Caco-2 (cell line): ENCODE data around the gene KIAA0930. TPM values are rescaled to one million over a fixed set of nuclear protein-coding genes. Genes with fewer than 3 reads are reported as not detected.

ENCODE experiments used
- BruUV-seq: library from RNA; stranded (reverse); fragments of 400-500 nt; replicated peaks from 2 replicates; lab custom pipeline; 2021; lab: Mats Ljungman, UMichigan
- CTCF ChIA-PET: fragments of 300-600 bp; sonication (Branson Sonifier 250); formaldehyde crosslinking; loops from one replicate; lab custom pipeline; 2022; ENCODE audit warnings: antibody characterized with exemption; lab: Charles Lee
- POLR2A ChIA-PET: fragments of 300-600 bp; sonication (Branson Sonifier 250); formaldehyde crosslinking; loops from one replicate; lab custom pipeline; 2022; ENCODE audit warnings: antibody characterized with exemption; lab: Charles Lee
- DNase-seq, 2 experiments: peaks; one replicate each; pipeline versions ENCODE4 v3.0.0 to v3.0.0-alpha.2; 2020 to 2022
- H3K27me3 ChIP-seq: replicated peaks from 2 replicates; pipeline ENCODE4 v1.6.0; 2011; ENCODE audit warnings: low read length; ENCODE audit not compliant: control insufficient read depth, insufficient read depth
- H3K36me3 ChIP-seq: 2 replicates; pipeline ENCODE4 v1.5.1; 2011; ENCODE audit warnings: low read length; ENCODE audit not compliant: control insufficient read depth, insufficient read depth
- H3K4me1 ChIP-seq: fragments of 250-450 bp; sonication (Bioruptor Pico); 2 replicates; pipeline ENCODE4 v1.5.1; 2020; ENCODE audit warnings: mild to moderate bottlenecking
- H3K4me3 ChIP-seq: 2 replicates; pipeline ENCODE4 v1.5.1; 2011; ENCODE audit warnings: low read depth, mild to moderate bottlenecking, control low read depth, low read length
- H3K9me3 ChIP-seq: fragments of 250-450 bp; sonication (Bioruptor Pico); 2 replicates; pipeline ENCODE4 v1.5.1; 2020; ENCODE audit warnings: mild to moderate bottlenecking, moderate library complexity
- H3K27ac Mint-ChIP-seq: one replicate; pipeline ENCODE4 v1.8.0; 2022; ENCODE audit warnings: mixed read lengths; ENCODE audit not compliant: unreplicated experiment
- H3K27me3 Mint-ChIP-seq: one replicate; pipeline ENCODE4 v1.8.0; 2022; ENCODE audit warnings: mixed read lengths; ENCODE audit not compliant: insufficient read depth, unreplicated experiment
- H3K36me3 Mint-ChIP-seq: one replicate; pipeline ENCODE4 v1.8.0; 2022; ENCODE audit warnings: mild to moderate bottlenecking, mixed read lengths; ENCODE audit not compliant: insufficient read depth, unreplicated experiment
- H3K4me1 Mint-ChIP-seq: one replicate; pipeline ENCODE4 v1.8.0; 2022; ENCODE audit warnings: low read depth, mixed read lengths; ENCODE audit not compliant: unreplicated experiment
- H3K4me3 Mint-ChIP-seq: one replicate; pipeline ENCODE4 v1.8.0; 2022; ENCODE audit warnings: mild to moderate bottlenecking, moderate library complexity, mixed read lengths; ENCODE audit not compliant: unreplicated experiment
- H3K9me3 Mint-ChIP-seq: one replicate; pipeline ENCODE4 v1.8.0; 2022; ENCODE audit warnings: mixed read lengths; ENCODE audit not compliant: unreplicated experiment
- CTCF ChIP-seq, 2 experiments: fragments of 200-600 bp in 1 of 2; IDR thresholded peaks; 1 replicate in 1 of 2; 2 replicates in 1 of 2; pipeline versions ENCODE4 v1.5.1 to v1.8.0; 2011 to 2022; ENCODE audit warnings: antibody characterized with exemption in 1 of 2, control low read depth in 1 of 2, inconsistent platforms in 1 of 2, low read depth in 1 of 2, low read length in 1 of 2, mild to moderate bottlenecking in 1 of 2, moderate library complexity in 1 of 2; ENCODE audit not compliant: insufficient read depth in 1 of 2, severe bottlenecking in 1 of 2, unreplicated experiment in 1 of 2
- intact Hi-C: fragments of 100-400 bp; cut with micrococcal nuclease; formaldehyde crosslinking; loops from one replicate; pipeline ENCODE4 v1.10.0; 2022; ENCODE audit not compliant: unreplicated experiment
- total RNA-seq: library from RNA; stranded (reverse); gene quantifications from 2 replicates; pipeline ENCODE4 v1.2.3, GENCODE V29; 2022

The KIAA0930 gene
- total RNA-seq, 1 experiment from 2014 or later = 34.7 TPM

GRCh38 chr22:45197606-45198462, 42.9 kb downstream of the KIAA0930 start:
- Histone ChIP-seq H3K4me3 (no peak overlapping the region), H3K9me3 (no peaks in the 10 kb centered on the region), H3K4me1 (peaks cover 28% of the 10 kb centered on the region), H3K36me3 (no peaks in the 10 kb centered on the region; the same call in 1 of the 2 replicates), H3K27me3 (no peaks in the 10 kb centered on the region)
- Mint-ChIP-seq H3K27ac (no peak overlapping the region), H3K36me3 (no peaks in the 10 kb centered on the region), H3K27me3 (no peaks in the 10 kb centered on the region), H3K4me1 (peaks cover 21% of the 10 kb centered on the region), H3K4me3 (no peak overlapping the region), H3K9me3 (no peaks in the 10 kb centered on the region)
- intact Hi-C loops = loop anchor here (10.0 kb wide), 1 partner anchor 93 kb away; no protein-coding TSS in a partner anchor
- no peak for TF ChIP-seq CTCF (IDR thresholded peaks at IDR 0.05; ENCODE audit: insufficient read depth in 1 of 2, low read depth in 1 of 2, low read length in 1 of 2, severe bottlenecking in 1 of 2, unreplicated experiment in 1 of 2)
- ChIA-PET CTCF (no interaction called here), POLR2A (no interaction called here)
- BruUV-seq = no TSS peak
- DNase-seq = no peak

GRCh38 chr22:45196926-45197605, 43.6 kb downstream of the KIAA0930 start:
- peaks cover 28% of the 10 kb centered on the region for H3K4me1 Mint-ChIP-seq
- BruUV-seq = no TSS peak

More at GRCh38 chr22:45196926-45197605, 43.6 kb downstream of the KIAA0930 start:
- H3K27me3 Mint-ChIP-seq = no peaks in the 10 kb centered on the region
- H3K9me3 Mint-ChIP-seq = no peaks in the 10 kb centered on the region
- H3K4me1 ChIP-seq = peaks cover 27% of the 10 kb centered on the region
- H3K27me3 ChIP-seq = no peaks in the 10 kb centered on the region
- H3K36me3 Mint-ChIP-seq = peaks cover 5% of the 10 kb centered on the region
- intact Hi-C loops = loop anchor here (10.0 kb wide), 1 partner anchor 92 kb away; no protein-coding TSS in a partner anchor
- H3K4me3 Mint-ChIP-seq = no peak overlapping the region
- H3K9me3 ChIP-seq = no peaks in the 10 kb centered on the region
- TF ChIP-seq CTCF (IDR thresholded peaks at IDR 0.05; ENCODE audit: insufficient read depth in 1 of 2, low read depth in 1 of 2, low read length in 1 of 2, severe bottlenecking in 1 of 2, unreplicated experiment in 1 of 2) = no peak
- no peak overlapping the region for H3K4me3 ChIP-seq
- no peaks in the 10 kb centered on the region; the same call in 1 of the 2 replicates for H3K36me3 ChIP-seq
- H3K27ac Mint-ChIP-seq = no peak overlapping the region
- CTCF ChIA-PET = no interaction called here
- POLR2A ChIA-PET = no interaction called here
- no peak for DNase-seq
